Suprapubic skin (tissue), 4 donors: ENCODE results near the gene KIF25.

Experiments used
- EP300 ChIP-seq: sonication (generic); formaldehyde crosslinking; IDR thresholded peaks from one replicate; pipeline ENCODE4 v1.6.1; 2017; ENCODE audit warnings: antibody characterized with exemption
- POLR2A ChIP-seq, 2 donors: fragments of 450-650 bp; IDR thresholded peaks; one replicate each; pipeline ENCODE4 v1.6.1; 2017; ENCODE audit warnings: antibody characterized with exemption in 2 of 2, mild to moderate bottlenecking in 2 of 2, moderate library complexity in 2 of 2
- POLR2AphosphoS5 ChIP-seq, 3 donors: sonication (generic); formaldehyde crosslinking; IDR thresholded peaks; one replicate each; pipeline ENCODE4 v1.6.1; 2017; ENCODE audit warnings: antibody characterized with exemption in 3 of 3
- TF ChIP-seq, protein P1 (sequence below), 2 donors: fragments of 200-600 bp in 1 of 2; fragments of 450-650 bp in 1 of 2; sonication (generic) in 1 of 2; IDR thresholded peaks; one replicate each; pipeline ENCODE4 v1.5.1; 2016 to 2019; ENCODE audit warnings: antibody characterized with exemption in 2 of 2, mild to moderate bottlenecking in 1 of 2, moderate library complexity in 1 of 2

- TF ChIP-seq, protein P1, sequence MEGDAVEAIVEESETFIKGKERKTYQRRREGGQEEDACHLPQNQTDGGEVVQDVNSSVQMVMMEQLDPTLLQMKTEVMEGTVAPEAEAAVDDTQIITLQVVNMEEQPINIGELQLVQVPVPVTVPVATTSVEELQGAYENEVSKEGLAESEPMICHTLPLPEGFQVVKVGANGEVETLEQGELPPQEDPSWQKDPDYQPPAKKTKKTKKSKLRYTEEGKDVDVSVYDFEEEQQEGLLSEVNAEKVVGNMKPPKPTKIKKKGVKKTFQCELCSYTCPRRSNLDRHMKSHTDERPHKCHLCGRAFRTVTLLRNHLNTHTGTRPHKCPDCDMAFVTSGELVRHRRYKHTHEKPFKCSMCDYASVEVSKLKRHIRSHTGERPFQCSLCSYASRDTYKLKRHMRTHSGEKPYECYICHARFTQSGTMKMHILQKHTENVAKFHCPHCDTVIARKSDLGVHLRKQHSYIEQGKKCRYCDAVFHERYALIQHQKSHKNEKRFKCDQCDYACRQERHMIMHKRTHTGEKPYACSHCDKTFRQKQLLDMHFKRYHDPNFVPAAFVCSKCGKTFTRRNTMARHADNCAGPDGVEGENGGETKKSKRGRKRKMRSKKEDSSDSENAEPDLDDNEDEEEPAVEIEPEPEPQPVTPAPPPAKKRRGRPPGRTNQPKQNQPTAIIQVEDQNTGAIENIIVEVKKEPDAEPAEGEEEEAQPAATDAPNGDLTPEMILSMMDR (IDR thresholded peaks at IDR 0.05): no peak
- TF ChIP-seq POLR2AphosphoS5 (IDR thresholded peaks at IDR 0.05): no peak
- TF ChIP-seq POLR2A (IDR thresholded peaks at IDR 0.05): no peak
- no peak for TF ChIP-seq EP300
Measured at GRCh38 chr6:168057836-168058235, 60.4 kb downstream of the KIF25 start.
